Brain microvascular endothelial cell (primary cell): ENCODE measurements around the gene BAAT.

Experiments
- DNase-seq: peaks from one replicate; pipeline ENCODE4 v3.0.0-alpha.2; 2020
- H3K27ac ChIP-seq: fragments of 250-450 bp; sonication (Bioruptor Pico); 2 replicates; pipeline ENCODE4 v1.5.1; 2020; ENCODE audit warnings: mild to moderate bottlenecking, moderate library complexity
- H3K27me3 ChIP-seq: fragments of 250-450 bp; sonication (Bioruptor Pico); replicated peaks from 2 replicates; pipeline ENCODE4 v1.5.1; 2020; ENCODE audit warnings: mild to moderate bottlenecking
- H3K36me3 ChIP-seq: fragments of 250-450 bp; sonication (Bioruptor Pico); replicated peaks from 2 replicates; pipeline ENCODE4 v1.5.1; 2020; ENCODE audit warnings: mild to moderate bottlenecking
- H3K4me3 ChIP-seq: 2 replicates; pipeline ENCODE4 v1.5.1; 2011; ENCODE audit warnings: low read depth, mild to moderate bottlenecking, control low read depth, low read length, moderate library complexity
- CTCF ChIP-seq: IDR thresholded peaks from 2 replicates; pipeline ENCODE4 v1.5.1; 2011; ENCODE audit warnings: low read depth, mild to moderate bottlenecking, moderate library complexity, low read length, control low read depth, inconsistent platforms; ENCODE audit errors: missing control alignments
- in situ Hi-C: cut with HindIII; loops from 2 replicates; pipeline ENCODE4 v1.10.0; 2017; ENCODE audit warnings: low sequenced_read_pairs, low pct_ligation_motif_present

The BAAT gene

GRCh38 chr9:101323129-101323528 is 61.7 kb downstream of the BAAT start:
- Histone ChIP-seq H3K27ac (no peak overlapping the region), H3K27me3 (no peaks in the 10 kb centered on the region), H3K4me3 (no peak overlapping the region), H3K36me3 (no peaks in the 10 kb centered on the region)
- no peak for DNase-seq
- in situ Hi-C loops: loop anchor here (25.0 kb wide), 1 partner anchor 711 kb away; no protein-coding TSS in a partner anchor
- no peak for TF ChIP-seq CTCF

GRCh38 chr9:101317735-101318134 is 67.1 kb downstream of the BAAT start:
- in situ Hi-C loops: loop anchor here (25.0 kb wide), 1 partner anchor 705 kb away; no protein-coding TSS in a partner anchor
- no peaks in the 10 kb centered on the region for H3K27me3 ChIP-seq

GRCh38 chr9:101315112-101315450 is 69.7 kb downstream of the BAAT start:
- TF ChIP-seq CTCF: no peak

More at GRCh38 chr9:101317735-101318134, 67.1 kb downstream of the BAAT start:
- no peak overlapping the region for H3K27ac ChIP-seq
- no peak for TF ChIP-seq CTCF
- no peak overlapping the region for H3K4me3 ChIP-seq
- no peaks in the 10 kb centered on the region for H3K36me3 ChIP-seq
- DNase-seq: no peak

GRCh38 chr9:101312661-101313060 is 72.1 kb downstream of the BAAT start:
- DNase-seq: no peak

More at GRCh38 chr9:101315112-101315450, 69.7 kb downstream of the BAAT start:
- Histone ChIP-seq H3K27me3 (no peaks in the 10 kb centered on the region), H3K4me3 (no peak overlapping the region), H3K36me3 (no peaks in the 10 kb centered on the region), H3K27ac (no peak overlapping the region)
- in situ Hi-C loops: loop anchor here (25.0 kb wide), 1 partner anchor 703 kb away; no protein-coding TSS in a partner anchor
- DNase-seq: no peak

GRCh38 chr9:101311758-101312420 is 72.9 kb downstream of the BAAT start:
- Histone ChIP-seq H3K4me3 (no peak overlapping the region), H3K27ac (no peak overlapping the region), H3K36me3 (no peaks in the 10 kb centered on the region), H3K27me3 (no peaks in the 10 kb centered on the region)
- TF ChIP-seq CTCF: peak; percentile 46
- in situ Hi-C loops: loop anchor here (25.0 kb wide), 1 partner anchor 700 kb away; no protein-coding TSS in a partner anchor
- DNase-seq: peak; percentile 60

More at GRCh38 chr9:101312661-101313060, 72.1 kb downstream of the BAAT start:
- H3K4me3 ChIP-seq: no peak overlapping the region
- no peak overlapping the region for H3K27ac ChIP-seq
- H3K36me3 ChIP-seq: no peaks in the 10 kb centered on the region
- H3K27me3 ChIP-seq: no peaks in the 10 kb centered on the region
- TF ChIP-seq CTCF: no peak
- in situ Hi-C loops: loop anchor here (25.0 kb wide), 1 partner anchor 700 kb away; no protein-coding TSS in a partner anchor
